ENCODE data around the gene SLC8A1.

Gene SLC8A1

GRCh38 chr2:40192864-40193669 lies 258.8 kb downstream of the SLC8A1 start:
- no peak for DNase-seq (ENCODE audit: low spot score)

GRCh38 chr2:40190457-40190856 lies 261.4 kb downstream of the SLC8A1 start:
- DNase-seq (ENCODE audit: low spot score): no peak

- no peak for DNase-seq (ENCODE audit: low spot score)
Observed at GRCh38 chr2:40189881-40190280, 262.0 kb downstream of the SLC8A1 start.

GRCh38 chr2:40187054-40187453 lies 264.8 kb downstream of the SLC8A1 start:
- no peak for DNase-seq (ENCODE audit: low spot score)

- no peak for DNase-seq (ENCODE audit: low spot score)
Observed at GRCh38 chr2:40184551-40184950, 267.3 kb downstream of the SLC8A1 start.

GRCh38 chr2:40181855-40182254 lies 270.0 kb downstream of the SLC8A1 start:
- no peak for DNase-seq (ENCODE audit: low spot score)

- DNase-seq (ENCODE audit: low spot score): no peak
Observed at GRCh38 chr2:40179801-40180200, 272.1 kb downstream of the SLC8A1 start.

GRCh38 chr2:40178971-40179370 lies 272.9 kb downstream of the SLC8A1 start:
- no peak for DNase-seq (ENCODE audit: low spot score)

- no peak for DNase-seq (ENCODE audit: low spot score)
Observed at GRCh38 chr2:40178171-40178778, 273.6 kb downstream of the SLC8A1 start.

- no peak for DNase-seq (ENCODE audit: low spot score)
Observed at GRCh38 chr2:40177366-40177765, 274.5 kb downstream of the SLC8A1 start.

- no peak for DNase-seq (ENCODE audit: low spot score)
Observed at GRCh38 chr2:40173276-40173675, 278.6 kb downstream of the SLC8A1 start.

GRCh38 chr2:40169856-40170255 lies 282.0 kb downstream of the SLC8A1 start:
- no peak for DNase-seq (ENCODE audit: low spot score)

GRCh38 chr2:40169430-40169829 lies 282.5 kb downstream of the SLC8A1 start:
- DNase-seq (ENCODE audit: low spot score): no peak

GRCh38 chr2:40168546-40168945 lies 283.3 kb downstream of the SLC8A1 start:
- no peak for DNase-seq (ENCODE audit: low spot score)

GRCh38 chr2:40168032-40168431 lies 283.9 kb downstream of the SLC8A1 start:
- DNase-seq (ENCODE audit: low spot score): no peak

- no peak for DNase-seq (ENCODE audit: low spot score)
Observed at GRCh38 chr2:40166006-40166405, 285.9 kb downstream of the SLC8A1 start.

- no peak for DNase-seq (ENCODE audit: low spot score)
Observed at GRCh38 chr2:40165509-40165844, 286.4 kb downstream of the SLC8A1 start.

- no peak for DNase-seq (ENCODE audit: low spot score)
Observed at GRCh38 chr2:40164736-40165508, 287.0 kb downstream of the SLC8A1 start.

- DNase-seq (ENCODE audit: low spot score): no peak
Observed at GRCh38 chr2:40161986-40162385, 289.9 kb downstream of the SLC8A1 start.

- DNase-seq (ENCODE audit: low spot score): no peak
Observed at GRCh38 chr2:40160751-40161218, 291.1 kb downstream of the SLC8A1 start.

- DNase-seq (ENCODE audit: low spot score): no peak
Observed at GRCh38 chr2:40159333-40159732, 292.6 kb downstream of the SLC8A1 start.

GRCh38 chr2:40158781-40159180 lies 293.1 kb downstream of the SLC8A1 start:
- DNase-seq (ENCODE audit: low spot score): no peak

- DNase-seq (ENCODE audit: low spot score): no peak
Observed at GRCh38 chr2:40155728-40156127, 296.2 kb downstream of the SLC8A1 start.
